Esophagus muscularis mucosa (tissue), 4 donors: ENCODE results near the gene NPAS1.

Experiments used
- EP300 ChIP-seq: sonication (generic); formaldehyde crosslinking; IDR thresholded peaks from one replicate; pipeline ENCODE4 v1.6.1; 2017; ENCODE audit warnings: antibody characterized with exemption
- POLR2A ChIP-seq: fragments of 450-650 bp; IDR thresholded peaks from one replicate; pipeline ENCODE4 v1.6.1; 2017; ENCODE audit warnings: antibody characterized with exemption, moderate library complexity, mild to moderate bottlenecking, low read depth
- POLR2AphosphoS5 ChIP-seq, 2 donors: sonication (generic); formaldehyde crosslinking; IDR thresholded peaks; one replicate each; pipeline ENCODE4 v1.6.1; 2017; ENCODE audit warnings: antibody characterized with exemption in 2 of 2
- TF ChIP-seq, protein P1 (sequence below), 3 experiments: fragments of 200-600 bp in 2 of 3; fragments of 450-650 bp in 1 of 3; sonication (generic) in 2 of 3; IDR thresholded peaks; one replicate each; pipeline ENCODE4 v1.5.1; 2017 to 2019; ENCODE audit warnings: antibody characterized with exemption in 3 of 3, mild to moderate bottlenecking in 2 of 3, moderate library complexity in 1 of 3

DNA sequence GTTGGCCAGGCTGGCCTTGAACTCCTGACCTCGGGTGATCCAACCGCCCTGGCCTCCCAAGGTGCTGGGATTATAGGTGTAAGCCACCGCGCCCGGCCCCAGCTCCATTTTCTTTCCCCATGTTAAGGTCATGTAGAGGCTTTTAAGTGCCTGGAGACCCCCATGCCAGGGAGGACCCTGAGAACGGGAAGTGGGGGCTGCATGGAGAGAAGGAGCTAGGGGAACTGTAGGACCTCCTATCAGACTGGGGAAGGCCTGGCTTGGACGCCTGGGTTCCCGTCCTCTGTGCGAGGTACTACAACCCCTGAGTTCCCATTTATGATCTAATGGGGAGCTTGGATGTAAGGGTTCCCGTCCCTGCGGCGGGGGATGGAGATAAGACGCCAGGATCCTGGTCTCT lies 714 bp upstream of the NPAS1 start:
- TF ChIP-seq POLR2AphosphoS5 (IDR thresholded peaks at IDR 0.05) (no peak), EP300 (no peak), POLR2A (no peak)
- TF ChIP-seq, protein P1, sequence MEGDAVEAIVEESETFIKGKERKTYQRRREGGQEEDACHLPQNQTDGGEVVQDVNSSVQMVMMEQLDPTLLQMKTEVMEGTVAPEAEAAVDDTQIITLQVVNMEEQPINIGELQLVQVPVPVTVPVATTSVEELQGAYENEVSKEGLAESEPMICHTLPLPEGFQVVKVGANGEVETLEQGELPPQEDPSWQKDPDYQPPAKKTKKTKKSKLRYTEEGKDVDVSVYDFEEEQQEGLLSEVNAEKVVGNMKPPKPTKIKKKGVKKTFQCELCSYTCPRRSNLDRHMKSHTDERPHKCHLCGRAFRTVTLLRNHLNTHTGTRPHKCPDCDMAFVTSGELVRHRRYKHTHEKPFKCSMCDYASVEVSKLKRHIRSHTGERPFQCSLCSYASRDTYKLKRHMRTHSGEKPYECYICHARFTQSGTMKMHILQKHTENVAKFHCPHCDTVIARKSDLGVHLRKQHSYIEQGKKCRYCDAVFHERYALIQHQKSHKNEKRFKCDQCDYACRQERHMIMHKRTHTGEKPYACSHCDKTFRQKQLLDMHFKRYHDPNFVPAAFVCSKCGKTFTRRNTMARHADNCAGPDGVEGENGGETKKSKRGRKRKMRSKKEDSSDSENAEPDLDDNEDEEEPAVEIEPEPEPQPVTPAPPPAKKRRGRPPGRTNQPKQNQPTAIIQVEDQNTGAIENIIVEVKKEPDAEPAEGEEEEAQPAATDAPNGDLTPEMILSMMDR (IDR thresholded peaks at IDR 0.05) = no peak
